Measurements from ENCODE around the gene ARHGEF37.

Gene ARHGEF37

GRCh38 chr5:149603920-149604319 lies 22.6 kb downstream of the ARHGEF37 start:
- no peak for DNase-seq (ENCODE audit: low read depth)

GRCh38 chr5:149604321-149604720 lies 23.0 kb downstream of the ARHGEF37 start:
- no peak for DNase-seq (ENCODE audit: low read depth)

DNA sequence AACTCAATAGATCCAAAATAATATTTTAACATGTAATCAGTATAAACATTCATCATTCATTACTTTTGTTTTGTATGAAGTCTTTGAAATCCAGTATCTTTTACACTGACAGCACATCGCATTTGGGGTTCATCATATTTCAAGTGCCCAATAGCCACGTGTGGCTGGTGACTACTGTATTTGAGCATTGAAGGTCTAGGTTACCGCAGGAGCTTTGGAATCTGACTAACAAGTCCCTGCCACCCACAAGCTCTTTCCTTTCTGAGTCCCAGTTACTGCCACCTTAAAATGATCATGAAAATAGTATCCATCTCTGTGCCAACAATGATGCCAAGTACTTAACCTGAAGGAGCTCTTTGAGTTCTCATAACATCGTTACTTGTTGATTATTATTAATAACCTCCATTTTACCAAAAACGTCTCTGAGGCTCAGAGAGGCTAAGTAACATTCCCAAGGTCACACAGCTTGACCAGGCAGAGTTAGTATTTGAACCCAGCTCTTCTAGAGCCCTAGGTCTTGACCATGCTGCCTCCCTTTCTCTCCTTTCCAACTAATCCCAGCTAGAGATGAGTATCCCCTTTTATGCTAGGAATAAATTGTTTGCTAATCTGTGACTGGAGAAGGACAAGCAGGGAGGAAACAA lies 24.2 kb downstream of the ARHGEF37 start:
- DNase-seq (ENCODE audit: low read depth) = no peak

GRCh38 chr5:149605998-149606724 lies 24.9 kb downstream of the ARHGEF37 start:
- no peak for DNase-seq (ENCODE audit: low read depth)

DNA sequence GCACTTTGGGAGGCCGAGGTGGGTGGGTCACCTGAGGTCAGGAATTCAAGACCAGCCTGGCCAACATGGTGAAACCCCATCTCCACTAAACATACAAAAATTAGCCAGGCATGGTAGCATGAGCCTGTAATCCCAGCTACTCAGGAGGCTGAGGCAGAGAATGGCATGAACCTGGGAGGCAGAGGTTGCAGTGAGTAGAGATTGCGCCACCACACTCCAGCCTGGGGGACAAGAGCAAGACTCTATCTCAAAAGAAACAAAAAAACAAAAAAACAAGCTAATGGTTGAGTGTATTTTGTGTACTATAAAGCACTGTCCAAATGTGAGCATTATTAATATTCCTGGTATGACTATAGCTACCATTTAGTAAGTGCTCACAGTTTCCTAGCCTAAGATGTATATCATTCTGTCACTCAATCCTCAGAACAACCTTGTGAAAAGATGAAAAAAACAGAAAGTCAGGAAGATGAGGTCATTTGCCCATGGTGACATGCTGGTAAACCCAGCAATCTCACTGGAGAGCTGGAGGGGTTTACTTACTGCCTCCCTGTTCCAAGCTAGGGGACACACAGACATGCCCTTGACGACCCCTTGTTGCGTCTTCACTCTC lies 27.7 kb downstream of the ARHGEF37 start:
- DNase-seq (ENCODE audit: low read depth) = no peak

- DNase-seq (ENCODE audit: low read depth) = no peak
Measured at GRCh38 chr5:149609640-149610219, 28.4 kb downstream of the ARHGEF37 start.

- no peak for DNase-seq (ENCODE audit: low read depth)
Measured at GRCh38 chr5:149610589-149611255, 29.4 kb downstream of the ARHGEF37 start.

- DNase-seq (ENCODE audit: low read depth) = no peak
Measured at GRCh38 chr5:149611326-149611725, 30.0 kb downstream of the ARHGEF37 start.

GRCh38 chr5:149614034-149614907 lies 33.0 kb downstream of the ARHGEF37 start:
- DNase-seq (ENCODE audit: low read depth) = no peak

DNA sequence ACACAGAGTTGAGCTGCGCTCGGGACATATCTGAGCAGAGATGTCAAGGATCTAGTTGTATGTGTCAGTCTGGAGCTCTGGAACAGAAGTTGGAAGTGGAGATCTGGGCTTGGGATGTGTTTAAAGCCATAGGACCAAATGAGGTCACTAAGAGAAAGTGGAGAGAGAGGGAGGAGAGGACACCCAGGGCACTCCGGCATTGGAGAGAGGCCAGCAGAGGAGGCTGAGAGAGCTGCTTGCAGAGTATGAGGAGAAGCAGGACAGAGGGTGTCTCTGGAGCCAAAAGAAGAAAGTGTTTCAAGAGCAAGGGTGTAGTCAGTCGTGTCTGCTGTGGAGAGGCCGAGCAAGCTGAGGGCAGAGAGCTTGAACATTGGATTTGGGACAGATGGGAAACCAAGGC lies 34.7 kb downstream of the ARHGEF37 start:
- DNase-seq (ENCODE audit: low read depth) = no peak

DNA sequence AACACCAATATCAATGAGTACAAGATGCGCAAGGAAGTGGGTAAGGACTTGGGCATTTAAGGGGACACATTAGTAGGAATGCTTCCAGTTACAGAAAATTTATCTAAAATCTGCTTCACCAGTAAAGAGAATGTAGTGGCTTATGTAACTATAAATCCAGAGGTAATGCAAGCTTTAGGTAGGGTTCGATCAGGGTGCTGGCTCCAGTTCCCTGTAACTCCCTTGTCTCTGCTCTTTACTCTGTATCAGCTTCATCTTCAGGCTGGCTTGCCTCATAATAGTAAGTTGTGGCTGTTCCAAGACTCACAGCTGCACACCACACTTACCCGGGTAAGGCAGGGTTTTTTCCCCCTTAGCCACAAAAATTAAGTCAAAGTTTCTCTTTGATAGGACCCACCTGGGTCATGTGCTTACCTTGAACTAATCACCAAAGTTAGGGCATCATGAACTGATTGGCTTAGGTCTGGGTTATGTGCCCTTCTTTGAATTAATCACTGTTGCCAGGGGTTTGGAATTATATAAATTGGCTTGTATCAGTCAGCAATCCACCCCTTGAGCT lies 35.5 kb downstream of the ARHGEF37 start:
- DNase-seq (ENCODE audit: low read depth) = no peak

GRCh38 chr5:149617760-149618306 lies 36.5 kb downstream of the ARHGEF37 start:
- no peak for DNase-seq (ENCODE audit: low read depth)

DNA sequence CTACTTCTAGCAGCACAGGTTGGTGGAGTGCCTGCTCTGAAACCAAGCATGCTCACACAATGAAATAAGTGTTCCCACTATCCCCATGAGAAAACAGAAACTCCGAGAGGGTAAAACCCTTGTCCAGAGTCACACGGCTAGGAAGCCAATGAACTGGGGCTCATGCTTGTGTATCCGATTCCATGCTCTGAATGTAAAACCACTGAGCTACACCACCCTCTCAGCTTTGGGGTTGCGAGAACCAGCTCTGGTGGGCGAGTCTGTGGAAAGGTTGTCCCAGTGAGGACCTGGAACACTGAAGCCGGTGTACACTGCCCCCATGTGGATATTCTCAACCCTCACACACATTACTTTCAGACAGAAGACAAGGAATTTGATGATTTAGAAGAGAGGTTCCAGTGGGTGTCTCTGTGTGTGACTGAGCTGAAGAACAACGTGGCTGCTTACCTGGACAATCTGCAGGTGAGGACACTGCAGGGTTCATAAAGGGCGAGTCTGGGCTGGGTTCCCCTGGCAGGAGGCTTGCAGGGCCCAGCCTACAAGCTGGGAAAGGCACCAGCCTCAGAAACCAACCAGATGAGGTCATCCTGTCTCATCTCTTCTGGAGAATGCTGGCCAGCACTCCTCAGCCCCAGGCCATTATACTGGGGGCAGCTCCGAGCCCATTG lies 37.4 kb downstream of the ARHGEF37 start:
- DNase-seq (ENCODE audit: low read depth) = no peak

GRCh38 chr5:149621415-149622098 lies 40.3 kb downstream of the ARHGEF37 start:
- no peak for DNase-seq (ENCODE audit: low read depth)

DNA sequence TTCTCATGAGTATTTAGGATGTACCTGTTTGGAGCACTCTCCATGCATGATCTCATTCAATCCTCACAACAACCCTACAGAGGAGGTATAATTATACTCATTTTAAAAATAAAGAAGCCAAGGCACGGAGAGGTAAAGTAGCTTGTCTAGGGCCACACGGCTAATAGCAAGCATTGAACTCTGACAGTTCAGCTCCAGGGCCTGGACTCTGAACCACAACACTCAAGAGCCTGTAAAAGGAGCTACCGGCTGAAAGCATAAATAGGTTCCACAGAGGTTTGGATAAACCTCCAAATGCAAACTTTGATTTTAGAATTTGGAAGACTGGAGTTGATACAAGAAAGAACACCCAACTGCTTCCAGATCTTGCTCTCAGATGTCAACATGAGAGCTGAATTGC lies 41.2 kb downstream of the ARHGEF37 start:
- no peak for DNase-seq (ENCODE audit: low read depth)

DNA sequence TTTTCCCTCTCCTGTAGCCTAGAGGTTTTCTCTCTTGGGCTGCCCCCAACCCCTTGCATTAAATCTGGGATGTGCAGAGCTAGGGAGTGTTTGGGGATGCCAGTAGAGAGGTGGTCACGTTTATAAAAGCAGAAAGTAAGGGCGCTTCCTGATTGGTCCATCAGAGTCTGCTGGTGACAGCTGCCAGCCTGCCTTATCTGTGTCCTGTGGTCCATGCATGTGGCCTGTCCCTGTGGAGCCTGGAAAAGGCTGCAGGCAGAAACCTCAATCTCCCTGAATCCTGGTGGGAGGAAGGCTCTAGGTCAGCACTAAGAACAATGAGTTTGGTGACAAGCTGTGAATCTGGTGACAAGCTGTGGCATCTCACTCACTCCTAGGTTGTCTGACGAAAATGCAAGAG lies 42.2 kb downstream of the ARHGEF37 start:
- no peak for DNase-seq (ENCODE audit: low read depth)

- DNase-seq (ENCODE audit: low read depth) = no peak
Measured at GRCh38 chr5:149627070-149627469, 45.8 kb downstream of the ARHGEF37 start.

DNA sequence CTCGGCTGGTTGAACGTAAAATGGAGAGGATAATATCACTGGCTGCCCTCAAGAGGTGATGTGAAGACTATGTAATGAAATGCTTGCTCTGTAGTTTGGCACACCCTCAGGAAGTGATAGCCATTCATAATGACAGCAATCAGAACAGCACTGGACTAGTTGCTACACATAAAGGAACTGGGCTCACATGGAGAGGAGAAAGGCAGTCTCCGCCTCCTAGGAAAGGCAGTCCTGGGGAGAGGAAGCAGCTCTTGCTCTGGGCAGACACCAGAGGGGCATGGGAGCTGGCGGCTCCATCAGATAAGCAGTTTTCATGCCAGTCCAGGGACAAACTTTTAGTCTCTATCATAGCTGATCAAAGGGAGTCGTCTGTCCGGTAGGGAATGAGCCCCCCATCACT lies 46.9 kb downstream of the ARHGEF37 start:
- DNase-seq (ENCODE audit: low read depth) = no peak

DNA sequence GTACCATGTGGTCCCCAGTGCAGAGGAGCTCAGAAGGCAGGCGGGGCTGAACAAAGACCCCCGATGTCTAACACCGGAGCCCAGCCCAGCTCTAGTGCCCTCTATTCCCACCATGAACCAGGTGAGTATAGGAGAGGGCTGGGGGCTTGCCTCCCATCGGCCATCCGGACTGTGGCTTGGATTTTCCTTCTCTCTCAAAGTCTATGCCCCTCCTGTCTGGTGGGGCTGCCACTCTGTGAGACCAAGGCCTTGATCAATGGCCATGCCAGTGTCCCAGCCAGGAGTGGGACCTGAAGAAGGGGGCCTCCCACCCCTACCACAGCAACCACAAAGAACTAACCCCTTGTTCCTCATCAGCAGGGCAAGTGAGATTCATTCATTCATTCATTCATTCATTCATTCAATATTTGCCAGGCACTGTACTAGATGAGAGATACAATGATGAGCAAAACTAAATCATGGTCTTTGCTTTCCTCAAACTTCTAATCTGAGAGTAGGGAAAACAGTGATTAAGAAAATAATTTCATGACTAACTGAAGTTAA lies 47.6 kb downstream of the ARHGEF37 start:
- no peak for DNase-seq (ENCODE audit: low read depth)
